LNCAP (cell line): Measurements from ENCODE around the gene TRPM4.

ENCODE experiments used
- TF ChIP-seq, protein P1 (sequence below): fragments of 450-650 bp; IDR thresholded peaks from 2 replicates; pipeline ENCODE4 v1.5.1; 2017; ENCODE audit warnings: mild to moderate bottlenecking

Gene TRPM4

GRCh38 chr19:49145573-49146407, 11.8 kb upstream of the TRPM4 start:
- TF ChIP-seq, protein P1, sequence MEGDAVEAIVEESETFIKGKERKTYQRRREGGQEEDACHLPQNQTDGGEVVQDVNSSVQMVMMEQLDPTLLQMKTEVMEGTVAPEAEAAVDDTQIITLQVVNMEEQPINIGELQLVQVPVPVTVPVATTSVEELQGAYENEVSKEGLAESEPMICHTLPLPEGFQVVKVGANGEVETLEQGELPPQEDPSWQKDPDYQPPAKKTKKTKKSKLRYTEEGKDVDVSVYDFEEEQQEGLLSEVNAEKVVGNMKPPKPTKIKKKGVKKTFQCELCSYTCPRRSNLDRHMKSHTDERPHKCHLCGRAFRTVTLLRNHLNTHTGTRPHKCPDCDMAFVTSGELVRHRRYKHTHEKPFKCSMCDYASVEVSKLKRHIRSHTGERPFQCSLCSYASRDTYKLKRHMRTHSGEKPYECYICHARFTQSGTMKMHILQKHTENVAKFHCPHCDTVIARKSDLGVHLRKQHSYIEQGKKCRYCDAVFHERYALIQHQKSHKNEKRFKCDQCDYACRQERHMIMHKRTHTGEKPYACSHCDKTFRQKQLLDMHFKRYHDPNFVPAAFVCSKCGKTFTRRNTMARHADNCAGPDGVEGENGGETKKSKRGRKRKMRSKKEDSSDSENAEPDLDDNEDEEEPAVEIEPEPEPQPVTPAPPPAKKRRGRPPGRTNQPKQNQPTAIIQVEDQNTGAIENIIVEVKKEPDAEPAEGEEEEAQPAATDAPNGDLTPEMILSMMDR = peak; percentile 88

GRCh38 chr19:49148044-49148682, 9.4 kb upstream of the TRPM4 start:
- TF ChIP-seq, protein P1 = no peak

DNA sequence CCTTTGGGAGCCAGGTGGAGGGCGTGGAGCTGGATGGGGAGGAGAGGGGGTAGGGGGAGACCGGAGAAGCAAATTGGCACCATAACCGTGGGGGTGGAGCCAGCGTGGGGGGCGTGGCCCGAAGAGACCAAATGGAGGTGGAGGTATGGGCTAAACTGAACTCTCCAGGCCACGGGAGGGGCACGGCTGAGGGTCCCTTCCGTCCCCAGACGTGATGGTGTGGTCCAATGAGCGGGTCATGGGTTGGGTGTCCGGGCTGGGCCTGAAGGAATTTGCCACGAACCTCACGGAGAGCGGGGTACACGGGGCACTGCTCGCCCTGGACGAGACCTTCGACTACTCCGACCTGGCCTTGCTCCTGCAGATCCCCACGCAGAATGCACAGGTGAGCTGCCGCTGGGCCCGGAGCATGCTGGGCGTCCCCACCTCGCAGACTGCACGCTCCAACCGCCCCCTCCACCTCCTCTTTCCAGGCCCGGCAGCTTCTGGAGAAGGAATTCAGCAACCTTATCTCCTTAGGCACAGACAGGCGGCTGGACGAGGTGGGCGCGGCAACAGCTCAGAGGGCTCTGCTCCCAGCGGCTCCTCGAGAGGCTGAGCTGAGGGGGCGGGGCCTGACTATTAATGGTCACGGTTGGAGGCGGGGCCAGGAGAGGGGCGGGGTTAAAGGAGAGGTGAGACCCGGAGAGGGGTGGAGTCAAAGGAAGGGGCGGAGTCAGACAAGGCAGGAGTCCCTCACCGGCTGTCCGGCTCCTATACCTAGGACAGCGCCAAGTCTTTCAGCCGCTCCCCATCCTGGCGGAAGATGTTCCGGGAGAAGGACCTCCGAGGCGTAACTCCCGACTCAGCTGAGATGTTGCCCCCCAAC, 8.6 kb upstream of the TRPM4 start:
- TF ChIP-seq, protein P1 = no peak

DNA sequence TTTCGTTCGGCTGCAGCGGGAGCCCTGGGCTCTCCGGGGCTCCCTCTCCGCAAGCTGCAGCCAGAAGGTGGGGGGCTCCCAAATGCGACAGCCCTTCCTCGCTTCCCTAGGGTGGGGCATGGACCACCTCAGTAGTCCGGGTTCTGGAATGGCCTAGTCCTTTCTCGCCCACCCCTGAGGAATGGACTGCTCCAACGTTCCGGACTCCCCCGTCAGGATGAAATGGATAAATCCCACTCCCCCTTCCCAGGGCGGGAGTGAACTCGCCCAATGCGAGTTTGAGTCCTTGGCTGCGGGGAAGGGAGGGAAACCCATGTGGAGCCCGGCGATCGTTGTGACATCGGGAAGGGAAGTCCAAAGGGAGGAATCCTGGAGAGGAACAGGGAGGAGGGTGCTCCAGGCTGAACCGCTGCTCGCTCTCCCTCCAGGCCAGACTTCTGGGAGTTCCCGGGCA, 7.9 kb upstream of the TRPM4 start:
- TF ChIP-seq, protein P1 = no peak

GRCh38 chr19:49150106-49150943, 7.3 kb upstream of the TRPM4 start:
- TF ChIP-seq, protein P1 = no peak

- TF ChIP-seq, protein P1 = no peak
Measured at GRCh38 chr19:49150944-49151243, 6.7 kb upstream of the TRPM4 start.
